Measurements from ENCODE around the gene GPR150.

- TF ChIP-seq POLR2A (IDR thresholded peaks at IDR 0.05; ENCODE audit: low read depth, low read length) (no peak), POLR2AphosphoS5 (IDR thresholded peaks at IDR 0.05; ENCODE audit: low read depth, low read length) (no peak)
These were observed 28.3 kb downstream of the GPR150 start for GRCh38 chr5:95647886-95648860.
